IMR-90 (cell line): ENCODE measurements around the gene TROAP. TPM values are rescaled to one million over a fixed set of nuclear protein-coding genes. Genes with fewer than 3 reads are reported as not detected.

Source experiments
- ATAC-seq: fragments of 200-7000 bp; cut with Tn5 transposase; 2 replicates; pipeline ENCODE4 v1.9.1; 2020; ENCODE audit warnings: low read depth, mild to moderate bottlenecking, moderate library complexity
- BruUV-seq: library from RNA; stranded (reverse); fragments of 400-500 nt; replicated peaks from 2 replicates; lab custom pipeline; 2021; lab: Mats Ljungman, UMichigan
- CTCF ChIA-PET: fragments of 300-600 bp; formaldehyde crosslinking; extraction: SDS; loops from one replicate; lab custom pipeline; 2021; ENCODE audit warnings: antibody characterized with exemption; lab: Yijun Ruan, JAX
- POLR2A ChIA-PET: fragments of 300-600 bp; sonication (Branson Sonifier 250); formaldehyde crosslinking; loops from one replicate; lab custom pipeline; 2022; ENCODE audit warnings: antibody characterized with exemption; ENCODE audit not compliant: unreplicated experiment; lab: Charles Lee
- DNase-seq: peaks from one replicate; pipeline ENCODE4 v3.0.0; 2013
- H2AFZ ChIP-seq: replicated peaks from 2 replicates; pipeline ENCODE3; 2013; ENCODE audit warnings: low read length, mild to moderate bottlenecking; ENCODE audit not compliant: poor library complexity
- H2AK5ac ChIP-seq: 2 replicates; pipeline ENCODE4 v1.6.1; 2013; ENCODE audit warnings: low read depth, low read length, inconsistent platforms
- H2AK9ac ChIP-seq: replicated peaks from 2 replicates; pipeline ENCODE3; 2013; ENCODE audit warnings: mild to moderate bottlenecking, low read depth, low read length, moderate library complexity; ENCODE audit not compliant: poor library complexity
- H2BK120ac ChIP-seq: 2 replicates; pipeline ENCODE4 v1.6.1; 2013; ENCODE audit warnings: low read depth, low read length, inconsistent platforms
- H2BK15ac ChIP-seq: 3 replicates; pipeline ENCODE4 v1.6.1; 2013; ENCODE audit warnings: low read depth, low read length, inconsistent platforms
- H2BK20ac ChIP-seq: 2 replicates; pipeline ENCODE4 v1.6.1; 2013; ENCODE audit warnings: low read depth, mild to moderate bottlenecking, inconsistent platforms, low read length, moderate library complexity
- H2BK5ac ChIP-seq: 2 replicates; pipeline ENCODE4 v1.6.1; 2013; ENCODE audit warnings: mild to moderate bottlenecking, low read depth, low read length, inconsistent platforms; ENCODE audit not compliant: poor library complexity, severe bottlenecking
- H3K14ac ChIP-seq: replicated peaks from 2 replicates; pipeline ENCODE4 v1.6.1; 2013; ENCODE audit warnings: low read depth, low read length, inconsistent platforms
- H3K18ac ChIP-seq: 2 replicates; pipeline ENCODE4 v1.6.1; 2013; ENCODE audit warnings: low read depth, low read length, control low read depth
- H3K23ac ChIP-seq: 2 replicates; pipeline ENCODE4 v1.6.1; 2013; ENCODE audit warnings: low read depth, low read length, inconsistent platforms
- H3K27ac ChIP-seq: 2 replicates; pipeline ENCODE4 v1.5.1; 2013; ENCODE audit warnings: mild to moderate bottlenecking, control low read depth, low read length; ENCODE audit not compliant: insufficient read depth
- H3K27me3 ChIP-seq: 2 replicates; pipeline ENCODE4 v1.6.1; 2013; ENCODE audit warnings: low read length; ENCODE audit not compliant: control insufficient read depth, insufficient read depth
- H3K36me3 ChIP-seq: 2 replicates; pipeline ENCODE4 v1.6.1; 2013; ENCODE audit warnings: low read length, mixed read lengths; ENCODE audit not compliant: control insufficient read depth, insufficient read depth
- H3K4ac ChIP-seq: 2 replicates; pipeline ENCODE4 v1.6.1; 2013; ENCODE audit warnings: low read depth, low read length, inconsistent platforms
- H3K4me1 ChIP-seq: 2 replicates; pipeline ENCODE4 v1.6.1; 2013; ENCODE audit warnings: low read length, mixed read lengths; ENCODE audit not compliant: control insufficient read depth, insufficient read depth
- H3K4me2 ChIP-seq: 2 replicates; pipeline ENCODE4 v1.6.1; 2013; ENCODE audit warnings: low read depth, mild to moderate bottlenecking, control low read depth, low read length, moderate library complexity
- H3K4me3 ChIP-seq: 2 replicates; pipeline ENCODE4 v1.5.1; 2013; ENCODE audit warnings: low read depth, mild to moderate bottlenecking, control low read depth, low read length, moderate library complexity; ENCODE audit not compliant: insufficient read depth
- H3K56ac ChIP-seq: 2 replicates; pipeline ENCODE4 v1.6.1; 2013; ENCODE audit warnings: low read length, inconsistent platforms; ENCODE audit not compliant: insufficient read depth; ENCODE audit errors: extremely low read depth
- H3K79me1 ChIP-seq, 2 experiments: 2 replicates each; pipeline ENCODE4 v1.6.1; 2013; ENCODE audit warnings: low read length in 2 of 2, inconsistent platforms in 1 of 2, low read depth in 1 of 2
- H3K9ac ChIP-seq: 2 replicates; pipeline ENCODE4 v1.6.1; 2013; ENCODE audit warnings: low read depth, low read length, control low read depth
- H3K9me1 ChIP-seq: 2 replicates; pipeline ENCODE4 v1.6.1; 2013; ENCODE audit warnings: low read length, inconsistent platforms; ENCODE audit not compliant: insufficient read depth
- H3K9me3 ChIP-seq: 2 replicates; pipeline ENCODE4 v1.6.1; 2013; ENCODE audit warnings: low read length; ENCODE audit not compliant: control insufficient read depth, insufficient read depth
- H4K20me1 ChIP-seq: 2 replicates; pipeline ENCODE4 v1.6.1; 2013; ENCODE audit warnings: low read length, inconsistent platforms; ENCODE audit not compliant: insufficient read depth
- H4K5ac ChIP-seq: 2 replicates; pipeline ENCODE4 v1.6.1; 2013; ENCODE audit warnings: mild to moderate bottlenecking, low read depth, low read length, control low read depth
- H4K8ac ChIP-seq, 2 experiments: 2 replicates each; pipeline ENCODE4 v1.6.1; 2013; ENCODE audit warnings: low read depth in 2 of 2, low read length in 2 of 2, control low read depth in 1 of 2, inconsistent platforms in 1 of 2
- H4K91ac ChIP-seq: 2 replicates; pipeline ENCODE4 v1.6.1; 2013; ENCODE audit warnings: low read depth, low read length, inconsistent platforms; ENCODE audit not compliant: insufficient read depth
- BHLHE40 ChIP-seq: fragments of 150-350 bp; IDR thresholded peaks from 2 replicates; pipeline ENCODE4 v1.6.1; 2016; ENCODE audit warnings: mild to moderate bottlenecking, low read depth, low read length
- FOS ChIP-seq: fragments of 150-350 bp; IDR thresholded peaks from 2 replicates; pipeline ENCODE4 v1.6.1; 2016; ENCODE audit warnings: low read depth, low read length
- NFE2L2 ChIP-seq: fragments of 150-350 bp; IDR thresholded peaks from 2 replicates; pipeline ENCODE4 v1.6.1; 2016; ENCODE audit warnings: low read depth, mild to moderate bottlenecking, low read length
- RFX5 ChIP-seq: IDR thresholded peaks from 2 replicates; pipeline ENCODE4 v1.8.0; 2012; ENCODE audit warnings: low read depth, mild to moderate bottlenecking, low read length, moderate library complexity
- SMC3 ChIP-seq: fragments of 150-350 bp; IDR thresholded peaks from 2 replicates; pipeline ENCODE4 v1.6.1; 2016; ENCODE audit warnings: low read depth, mild to moderate bottlenecking, antibody characterized with exemption, low read length, moderate library complexity
- WGBS, 2 experiments: methylation state at CpG; one replicate each; pipeline versions ENCODE4 v1.1.5 to v1.1.7; 2013; ENCODE audit warnings: missing lambda C conversion rate in 2 of 2; ENCODE audit not compliant: insufficient read length in 1 of 2; ENCODE audit errors: extremely low coverage in 2 of 2; 5-methylcytosine and 5-hydroxymethylcytosine counted together
- dilution Hi-C: fragments of 300-500 bp; cut with HindIII; formaldehyde crosslinking; loops from one replicate; pipeline ENCODE4 v1.14.3; 2018; ENCODE audit warnings: low sequenced_read_pairs; ENCODE audit not compliant: unreplicated experiment
- in situ Hi-C: fragments of 300-500 bp; cut with MboI; formaldehyde crosslinking; loops from 3 replicates; pipeline ENCODE4 v1.14.3; 2019; ENCODE audit warnings: low sequenced_read_pairs, inconsistent platforms, mixed read lengths
- intact Hi-C: fragments of 100-400 bp; cut with micrococcal nuclease; formaldehyde crosslinking; loops from 2 replicates; pipeline ENCODE4 v1.10.0; 2022
- polyA plus RNA-seq, 3 experiments: library from polyadenylated mRNA; depleted of rRNA; stranded (reverse); fragments of >200 nt; gene quantifications; 2 replicates each; pipeline ENCODE4 v1.2.3, GENCODE V29; 2012; ENCODE audit warnings: low replicate concordance in 1 of 3
- total RNA-seq: library from RNA; depleted of rRNA; stranded (reverse); fragments of >200 nt; gene quantifications from 2 replicates; pipeline ENCODE4 v1.2.3, GENCODE V29; 2012

The TROAP gene
- total and polyA plus RNA-seq, 2 of the 4 experiments (the other 2 are of a cell fraction) = 21.5 to 29.3 TPM

GRCh38 chr12:49294086-49294803, 28.8 kb upstream of the TROAP start:
- H3K27me3 ChIP-seq = peaks cover 61% of the 10 kb centered on the region
- intact Hi-C loops = no loop called here
- no peak overlapping the region for H2AFZ ChIP-seq
- no peak overlapping the region for H3K4ac ChIP-seq
- WGBS, 2 experiments = 80% methylated on average over 1 of the region's 8 CpGs; no CpG with 5 or more reads in 1 of the 2 experiments
- no peak overlapping the region for H2BK120ac ChIP-seq
- in situ Hi-C loops = no loop called here
- H2BK20ac ChIP-seq = no peak overlapping the region
- H3K79me1 ChIP-seq = no peaks in the 10 kb centered on the region
- H2AK9ac ChIP-seq = no peak overlapping the region
- no peak for ATAC-seq
- no peaks in the 10 kb centered on the region for H3K9me1 ChIP-seq
- no peaks in the 10 kb centered on the region for H3K36me3 ChIP-seq
- H3K4me3 ChIP-seq = no peak overlapping the region
- no peak overlapping the region for H3K14ac ChIP-seq
- no peak overlapping the region for H3K27ac ChIP-seq
- no peak overlapping the region for H3K4me2 ChIP-seq
- no peak overlapping the region for H4K91ac ChIP-seq
- H2BK5ac ChIP-seq = no peak overlapping the region
- no peak overlapping the region for H2AK5ac ChIP-seq
- no peak for TF ChIP-seq BHLHE40
- no peak for TF ChIP-seq RFX5
- no peak for TF ChIP-seq FOS
- no peak for TF ChIP-seq SMC3
- TF ChIP-seq NFE2L2 = no peak
- no peak overlapping the region for H3K18ac ChIP-seq
- H3K9me3 ChIP-seq = peaks cover 6% of the 10 kb centered on the region; the same call in 1 of the 2 replicates
- H3K9ac ChIP-seq = no peak overlapping the region
- BruUV-seq = no TSS peak
- H3K4me1 ChIP-seq = peaks cover 7% of the 10 kb centered on the region
- CTCF ChIA-PET = interaction anchor here (0.5 to 1.5 kb wide), 3 partner anchors 63 to 191 kb away, joined by 4 to 5 read pairs (median 4); no protein-coding TSS in a partner anchor
- no peak overlapping the region for H3K56ac ChIP-seq
- H4K20me1 ChIP-seq = no peaks in the 10 kb centered on the region
- H3K23ac ChIP-seq = no peak overlapping the region
- H4K8ac ChIP-seq = no peak overlapping the region
- dilution Hi-C loops = no loop called here
- H4K5ac ChIP-seq = no peak overlapping the region
- no peak for DNase-seq
- no peak overlapping the region for H2BK15ac ChIP-seq
- POLR2A ChIA-PET = no interaction called here
